GM06990 (cell line): ENCODE data around the gene IL36A.

ENCODE experiments used
- DNase-seq: peaks from one replicate; pipeline ENCODE4 v3.0.0-alpha.2; 2011; ENCODE audit not compliant: insufficient read length; ENCODE audit errors: extremely low read depth
- H3K27me3 ChIP-seq: replicated peaks from 2 replicates; pipeline ENCODE4 v1.6.0; 2011; ENCODE audit warnings: low read length; ENCODE audit not compliant: control insufficient read depth, insufficient read depth
- H3K36me3 ChIP-seq: 2 replicates; pipeline ENCODE4 v1.5.1; 2011; ENCODE audit warnings: low read length; ENCODE audit not compliant: control insufficient read depth, insufficient read depth
- H3K4me3 ChIP-seq: replicated peaks from 2 replicates; pipeline ENCODE4 v1.5.1; 2011; ENCODE audit warnings: low read depth, mild to moderate bottlenecking, control low read depth, low read length
- TF ChIP-seq, protein P1 (sequence below): IDR thresholded peaks from 2 replicates; pipeline ENCODE4 v1.5.1; 2011; ENCODE audit warnings: low read length, control low read depth, mild to moderate bottlenecking, inconsistent platforms; ENCODE audit not compliant: insufficient read depth, poor library complexity, severe bottlenecking

IL36A gene

DNA sequence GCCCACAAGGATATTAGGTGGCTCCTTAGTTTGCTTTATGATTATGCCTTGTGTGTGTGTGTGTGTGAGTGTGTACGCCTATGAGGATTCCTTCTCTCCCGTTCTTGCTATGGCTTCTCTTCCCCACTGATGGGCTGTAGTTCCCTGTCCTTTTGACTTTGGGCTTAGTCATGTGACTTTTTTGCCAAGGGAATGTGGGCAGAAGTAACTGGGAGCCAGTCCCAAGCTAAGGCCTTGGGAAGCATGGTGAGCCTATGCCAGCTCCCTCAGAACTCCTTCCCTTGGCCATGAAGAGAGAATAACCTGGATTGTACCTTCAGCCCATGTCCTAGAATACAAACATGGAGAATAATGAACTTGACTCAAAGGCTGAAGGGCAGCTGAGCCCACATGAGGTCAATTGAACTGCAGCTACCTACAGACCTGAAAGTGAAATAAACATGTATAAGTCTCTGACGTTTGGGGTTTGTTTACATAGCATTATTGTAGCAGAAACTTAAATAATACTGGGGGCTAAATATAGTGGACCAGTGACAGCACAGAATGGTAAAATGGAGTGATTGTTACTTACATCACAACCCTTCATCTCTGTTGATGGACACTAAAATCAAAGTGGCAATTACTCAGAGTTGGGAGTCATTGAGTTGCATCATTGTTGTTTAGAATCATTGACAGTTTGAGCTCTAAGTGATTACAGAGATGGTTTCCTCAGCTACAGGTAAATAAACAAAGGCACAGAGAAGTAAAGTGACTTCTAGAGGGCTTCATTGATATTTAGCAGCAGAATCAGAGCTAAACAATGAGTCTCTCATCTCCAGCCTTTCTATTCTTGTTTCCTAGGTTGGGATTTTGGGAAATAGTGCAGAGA, 42.7 kb upstream of the IL36A start:
- DNase-seq = no peak
- no peak overlapping the region for H3K4me3 ChIP-seq
- TF ChIP-seq, protein P1, sequence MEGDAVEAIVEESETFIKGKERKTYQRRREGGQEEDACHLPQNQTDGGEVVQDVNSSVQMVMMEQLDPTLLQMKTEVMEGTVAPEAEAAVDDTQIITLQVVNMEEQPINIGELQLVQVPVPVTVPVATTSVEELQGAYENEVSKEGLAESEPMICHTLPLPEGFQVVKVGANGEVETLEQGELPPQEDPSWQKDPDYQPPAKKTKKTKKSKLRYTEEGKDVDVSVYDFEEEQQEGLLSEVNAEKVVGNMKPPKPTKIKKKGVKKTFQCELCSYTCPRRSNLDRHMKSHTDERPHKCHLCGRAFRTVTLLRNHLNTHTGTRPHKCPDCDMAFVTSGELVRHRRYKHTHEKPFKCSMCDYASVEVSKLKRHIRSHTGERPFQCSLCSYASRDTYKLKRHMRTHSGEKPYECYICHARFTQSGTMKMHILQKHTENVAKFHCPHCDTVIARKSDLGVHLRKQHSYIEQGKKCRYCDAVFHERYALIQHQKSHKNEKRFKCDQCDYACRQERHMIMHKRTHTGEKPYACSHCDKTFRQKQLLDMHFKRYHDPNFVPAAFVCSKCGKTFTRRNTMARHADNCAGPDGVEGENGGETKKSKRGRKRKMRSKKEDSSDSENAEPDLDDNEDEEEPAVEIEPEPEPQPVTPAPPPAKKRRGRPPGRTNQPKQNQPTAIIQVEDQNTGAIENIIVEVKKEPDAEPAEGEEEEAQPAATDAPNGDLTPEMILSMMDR = no peak
- no peaks in the 10 kb centered on the region for H3K36me3 ChIP-seq
- H3K27me3 ChIP-seq = no peaks in the 10 kb centered on the region

- Histone ChIP-seq H3K36me3 (no peaks in the 10 kb centered on the region), H3K27me3 (no peaks in the 10 kb centered on the region), H3K4me3 (no peak overlapping the region)
- no peak for DNase-seq
- TF ChIP-seq, protein P1 = no peak
Observed at GRCh38 chr2:112967023-112967422, 38.2 kb upstream of the IL36A start.

DNA sequence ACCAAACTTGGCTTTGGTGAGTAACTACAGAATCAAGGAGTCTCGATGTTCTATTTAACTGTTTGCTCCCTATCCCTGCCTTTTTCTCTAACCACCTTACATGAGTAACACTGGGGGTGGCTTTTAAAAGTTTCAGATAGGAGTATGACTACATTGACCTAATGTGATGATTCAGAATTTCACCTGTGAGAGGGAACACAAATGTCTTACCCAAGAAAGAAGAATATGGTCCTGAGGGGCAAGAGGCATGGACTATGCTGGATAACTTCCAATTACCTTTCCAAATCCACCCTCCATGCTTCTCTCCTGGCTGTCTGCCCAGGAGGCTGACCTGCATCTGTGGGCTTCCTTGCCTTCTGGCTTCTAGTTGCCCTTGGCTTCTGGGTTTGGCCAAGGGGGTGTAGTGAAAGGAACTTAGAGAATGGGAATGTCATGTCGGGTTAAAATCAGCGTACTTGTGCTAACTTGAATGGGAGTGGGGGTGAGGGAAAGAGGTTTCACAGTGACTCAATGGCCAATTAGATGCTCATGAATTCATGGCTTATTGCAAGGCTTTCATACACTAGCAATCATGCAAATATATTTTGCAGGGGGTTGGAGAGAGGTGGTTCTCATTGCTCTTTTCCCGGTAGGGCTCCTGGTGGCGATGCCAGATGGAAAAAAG, 32.7 kb upstream of the IL36A start:
- Histone ChIP-seq H3K27me3 (no peaks in the 10 kb centered on the region), H3K36me3 (no peaks in the 10 kb centered on the region), H3K4me3 (no peak overlapping the region)
- DNase-seq = no peak
- TF ChIP-seq, protein P1 = no peak

- Histone ChIP-seq H3K27me3 (no peaks in the 10 kb centered on the region), H3K4me3 (no peak overlapping the region), H3K36me3 (no peaks in the 10 kb centered on the region)
- DNase-seq = no peak
- TF ChIP-seq, protein P1 = no peak
Observed at GRCh38 chr2:112973156-112973555, 32.1 kb upstream of the IL36A start.

GRCh38 chr2:112977559-112978056, 27.7 kb upstream of the IL36A start, which contains the start of gene IL36G:
Gene IL36G, plus strand, starts transcription at chr2:112978006. Its CDS starts 633 bp downstream, at chr2:112978639.
- Histone ChIP-seq H3K27me3 (no peaks in the 10 kb centered on the region), H3K36me3 (no peaks in the 10 kb centered on the region), H3K4me3 (no peak within 1 kb of the TSS)
- DNase-seq = no peak
- TF ChIP-seq, protein P1 = no peak
